Tibial artery (tissue), 4 donors: ENCODE data around the gene RCC1.
"Not testable (repeated sequence)": the region's sequence is repeated elsewhere in the genome, so short reads cannot be mapped to it uniquely, and the experiment has no call there.

Experiments
- DNase-seq, 2 donors: peaks; one replicate each; pipeline ENCODE4 v3.0.0-alpha.2; 2019
- H3K27ac ChIP-seq, 2 donors: fragments of 200-600 bp; sonication (generic) in 1 of 2; 1 replicate in 1 of 2; 2 replicates in 1 of 2; pipeline ENCODE4 v1.5.1; 2018 to 2019; ENCODE audit warnings: mild to moderate bottlenecking in 1 of 2
- H3K27me3 ChIP-seq, 2 donors: fragments of 200-600 bp; sonication (generic) in 1 of 2; one replicate each; pipeline versions ENCODE4 v1.5.1 to v1.6.0; 2016 to 2019
- H3K36me3 ChIP-seq, 3 donors: fragments of 200-600 bp; sonication (generic) in 2 of 3; one replicate each; pipeline ENCODE4 v1.5.1; 2016 to 2019; ENCODE audit warnings: mild to moderate bottlenecking in 2 of 3
- H3K4me1 ChIP-seq, 4 donors: fragments of 200-600 bp; sonication (generic) in 2 of 4; 1 replicate in 3 of 4; 2 replicates in 1 of 4; pipeline ENCODE4 v1.5.1; 2016 to 2019
- H3K4me3 ChIP-seq, 2 donors: fragments of 200-600 bp; sonication (generic) in 1 of 2; 1 replicate in 1 of 2; 2 replicates in 1 of 2; pipeline ENCODE4 v1.5.1; 2018 to 2019; ENCODE audit warnings: mild to moderate bottlenecking in 2 of 2
- H3K9me3 ChIP-seq, 3 donors: fragments of 200-600 bp; sonication (generic) in 1 of 3; one replicate each; pipeline ENCODE4 v1.5.1; 2016 to 2019
- CTCF ChIP-seq, 2 experiments: fragments of 200-600 bp in 1 of 2; fragments of 450-650 bp in 1 of 2; IDR thresholded peaks; one replicate each; pipeline ENCODE4 v1.5.1; 2017 to 2019; ENCODE audit warnings: antibody characterized with exemption in 2 of 2, mild to moderate bottlenecking in 1 of 2, moderate library complexity in 1 of 2
- intact Hi-C: fragments of 100-400 bp; cut with DNase I; formaldehyde crosslinking; loops from one replicate; pipeline ENCODE4 v1.15.0; 2023; ENCODE audit warnings: low total_unique reads

The RCC1 gene

GRCh38 chr1:28470146-28470545 lies 35.7 kb upstream of the RCC1 start:
- H3K9me3 ChIP-seq: no peaks in the 10 kb centered on the region
- H3K4me1 ChIP-seq: no peaks in the 10 kb centered on the region
- H3K36me3 ChIP-seq: peaks cover 32 to 62% (median 48%) of the 10 kb centered on the region in 3 donors
- H3K4me3 ChIP-seq: no peak overlapping the region
- no peaks in the 10 kb centered on the region for H3K27me3 ChIP-seq
- DNase-seq: no peak
- intact Hi-C loops: no loop called here
- TF ChIP-seq CTCF (IDR thresholded peaks at IDR 0.05): no peak
- no peak overlapping the region for H3K27ac ChIP-seq

GRCh38 chr1:28479497-28479896 lies 26.3 kb upstream of the RCC1 start:
- H3K4me3 ChIP-seq, H3K4me1 ChIP-seq, H3K27ac ChIP-seq, intact Hi-C loops, H3K27me3 ChIP-seq, H3K9me3 ChIP-seq, DNase-seq: not testable (repeated sequence)
- H3K36me3 ChIP-seq: peaks cover 46 to 95% (median 70%) of the 10 kb centered on the region in 3 donors

- intact Hi-C loops: no loop called here
- no peak overlapping the region for H3K27ac ChIP-seq
- TF ChIP-seq CTCF (IDR thresholded peaks at IDR 0.05): no peak
- peaks cover 51 to 98% (median 70%) of the 10 kb centered on the region in 3 donors for H3K36me3 ChIP-seq
- no peak for DNase-seq
- no peaks in the 10 kb centered on the region for H3K4me1 ChIP-seq
- no peaks in the 10 kb centered on the region for H3K9me3 ChIP-seq
- no peaks in the 10 kb centered on the region for H3K27me3 ChIP-seq
- H3K4me3 ChIP-seq: no peak overlapping the region
Observed at GRCh38 chr1:28480308-28480707, 25.5 kb upstream of the RCC1 start.

- no peaks in the 10 kb centered on the region for H3K4me1 ChIP-seq
- H3K27me3 ChIP-seq: no peaks in the 10 kb centered on the region
- H3K4me3 ChIP-seq: no peak overlapping the region
- DNase-seq: peak in 1 of 2 donors; percentile 2
- H3K9me3 ChIP-seq: no peaks in the 10 kb centered on the region
- peaks cover 53 to 98% (median 66%) of the 10 kb centered on the region in 3 donors for H3K36me3 ChIP-seq
- no peak overlapping the region for H3K27ac ChIP-seq
- TF ChIP-seq CTCF (IDR thresholded peaks at IDR 0.05): no peak
- intact Hi-C loops: no loop called here
Observed at GRCh38 chr1:28482138-28482537, 23.7 kb upstream of the RCC1 start.

GRCh38 chr1:28482702-28483101 lies 23.1 kb upstream of the RCC1 start:
- TF ChIP-seq CTCF (IDR thresholded peaks at IDR 0.05): no peak
- Histone ChIP-seq H3K36me3 (peaks cover 48 to 92% (median 62%) of the 10 kb centered on the region in 3 donors), H3K4me1 (no peaks in the 10 kb centered on the region), H3K9me3 (no peaks in the 10 kb centered on the region), H3K4me3 (no peak overlapping the region), H3K27me3 (no peaks in the 10 kb centered on the region), H3K27ac (no peak overlapping the region)
- no peak for DNase-seq
- intact Hi-C loops: no loop called here

- H3K27ac ChIP-seq: no peak overlapping the region
- H3K9me3 ChIP-seq: no peaks in the 10 kb centered on the region
- intact Hi-C loops: no loop called here
- no peak for DNase-seq
- H3K27me3 ChIP-seq: no peaks in the 10 kb centered on the region
- H3K4me1 ChIP-seq: no peaks in the 10 kb centered on the region
- TF ChIP-seq CTCF (IDR thresholded peaks at IDR 0.05): no peak
- H3K4me3 ChIP-seq: no peak overlapping the region
- H3K36me3 ChIP-seq: peaks cover 44 to 97% (median 67%) of the 10 kb centered on the region in 3 donors
Observed at GRCh38 chr1:28494737-28495136, 11.1 kb upstream of the RCC1 start.
